Measurements from ENCODE around the gene IFT74. TPM values are rescaled to one million over a fixed set of nuclear protein-coding genes. Genes with fewer than 3 reads are reported as not detected.
A peak's percentile ranks its signal among the peaks of the same experiment; 100 is the strongest.

The IFT74 gene
- total RNA-seq, 4 donors from 2014 or later = 4.9 to 15.2 (median 13.0) TPM

DNA sequence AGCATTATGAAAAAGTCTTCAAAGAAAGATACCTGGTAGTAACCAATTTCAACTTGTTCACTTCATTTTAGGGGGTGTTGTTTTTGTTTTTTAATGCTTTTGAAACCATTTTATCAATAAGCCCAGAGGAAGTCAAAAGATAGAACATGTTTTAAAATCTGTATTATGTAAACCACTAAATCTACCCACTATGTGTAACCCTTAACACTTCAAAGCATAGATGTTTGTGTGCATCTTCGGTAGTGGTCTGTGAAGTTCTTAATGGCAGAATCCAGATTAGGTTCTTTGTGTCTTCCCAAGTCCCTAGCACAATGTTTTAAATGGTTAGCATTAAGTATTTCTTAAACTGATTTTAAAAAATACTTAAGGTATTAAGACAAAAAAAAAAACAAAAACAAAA, 15.4 kb upstream of the IFT74 start:
- Histone ChIP-seq H3K4me1 (peaks cover 43 to 60% of the 10 kb centered on the region in 2 donors), H3K4me3 (no peak overlapping the region), H3K27ac (peak overlapping the region in 2 of 4 donors; percentile 62 to 64), H3K27me3 (no peaks in the 10 kb centered on the region), H3K36me3 (no peaks in the 10 kb centered on the region), H3K9me3 (peaks cover 0 to 7% (median 0%) of the 10 kb centered on the region in 3 donors)
- no peak for DNase-seq
- in situ Hi-C loops (cut with MboI; ENCODE audit: low sequenced_read_pairs in 4 of 4) = loop anchor here in 2 of 4 donors (10.0 to 25.0 kb wide), 3 partner anchors 56 to 634 kb away; partner anchors contain the start of gene C9orf72 (in 2 of the 2)
- ATAC-seq = no peak
- intact Hi-C loops (cut with DNase I; ENCODE audit: low total_unique reads) = loop anchor here (10.0 kb wide), 1 partner anchor 634 kb away; the partner anchor contains the start of gene C9orf72
- TF ChIP-seq POLR2A (IDR thresholded peaks at IDR 0.05) = no peak
- TF ChIP-seq, protein P1, sequence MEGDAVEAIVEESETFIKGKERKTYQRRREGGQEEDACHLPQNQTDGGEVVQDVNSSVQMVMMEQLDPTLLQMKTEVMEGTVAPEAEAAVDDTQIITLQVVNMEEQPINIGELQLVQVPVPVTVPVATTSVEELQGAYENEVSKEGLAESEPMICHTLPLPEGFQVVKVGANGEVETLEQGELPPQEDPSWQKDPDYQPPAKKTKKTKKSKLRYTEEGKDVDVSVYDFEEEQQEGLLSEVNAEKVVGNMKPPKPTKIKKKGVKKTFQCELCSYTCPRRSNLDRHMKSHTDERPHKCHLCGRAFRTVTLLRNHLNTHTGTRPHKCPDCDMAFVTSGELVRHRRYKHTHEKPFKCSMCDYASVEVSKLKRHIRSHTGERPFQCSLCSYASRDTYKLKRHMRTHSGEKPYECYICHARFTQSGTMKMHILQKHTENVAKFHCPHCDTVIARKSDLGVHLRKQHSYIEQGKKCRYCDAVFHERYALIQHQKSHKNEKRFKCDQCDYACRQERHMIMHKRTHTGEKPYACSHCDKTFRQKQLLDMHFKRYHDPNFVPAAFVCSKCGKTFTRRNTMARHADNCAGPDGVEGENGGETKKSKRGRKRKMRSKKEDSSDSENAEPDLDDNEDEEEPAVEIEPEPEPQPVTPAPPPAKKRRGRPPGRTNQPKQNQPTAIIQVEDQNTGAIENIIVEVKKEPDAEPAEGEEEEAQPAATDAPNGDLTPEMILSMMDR (IDR thresholded peaks at IDR 0.05 in 4 of 5, conservative IDR thresholded peaks at IDR 0.05 in 1 of 5) = no peak

DNA sequence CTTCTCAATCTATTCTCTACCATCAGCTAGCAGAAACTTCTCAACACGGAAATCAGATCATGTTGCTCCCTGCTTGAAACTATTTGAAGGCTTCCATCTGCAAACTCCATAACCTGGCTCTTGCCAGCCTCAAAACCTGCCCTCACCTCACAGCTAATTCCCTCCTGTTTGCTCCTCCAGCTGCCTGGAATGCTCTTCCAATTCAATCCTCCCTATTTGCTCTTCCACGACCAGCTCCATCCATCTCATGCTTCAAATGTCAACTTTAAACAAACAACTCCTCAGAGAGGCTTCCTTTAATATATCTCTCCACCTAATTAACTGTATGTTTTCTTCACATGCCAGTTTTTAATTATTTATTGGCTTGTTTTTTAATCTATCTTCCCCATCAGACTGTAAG, 10.6 kb upstream of the IFT74 start:
- TF ChIP-seq POLR2A (IDR thresholded peaks at IDR 0.05) = no peak
- TF ChIP-seq, protein P1 (IDR thresholded peaks at IDR 0.05 in 4 of 5, conservative IDR thresholded peaks at IDR 0.05 in 1 of 5) = no peak
- Histone ChIP-seq H3K9me3 (no peaks in the 10 kb centered on the region), H3K27ac (peak overlapping the region; percentile 86 to 99 (median 98)), H3K4me1 (peaks cover 41 to 47% of the 10 kb centered on the region in 2 donors), H3K36me3 (no peaks in the 10 kb centered on the region), H3K27me3 (no peaks in the 10 kb centered on the region), H3K4me3 (peak overlapping the region; percentile 83 to 98 (median 95))
- no peak for ATAC-seq
- no peak for DNase-seq
- in situ Hi-C loops (cut with MboI; ENCODE audit: low sequenced_read_pairs in 4 of 4) = loop anchor here in 2 of 4 donors (10.0 to 25.0 kb wide), 3 partner anchors 61 to 629 kb away; partner anchors contain the start of gene C9orf72 (in 2 of the 2)
- intact Hi-C loops (cut with DNase I; ENCODE audit: low total_unique reads) = loop anchor here (5.0 to 10.0 kb wide), 2 partner anchors 602 to 629 kb away; partner anchors contain the start of gene C9orf72

GRCh38 chr9:26946753-26947727, 9.2 kb upstream of the IFT74 start, which contains the start of gene PLAA:
Gene PLAA, minus strand, starts transcription at chr9:26947242. Its CDS starts 197 bp downstream, at chr9:26947045.
- in situ Hi-C loops (cut with MboI; ENCODE audit: low sequenced_read_pairs in 4 of 4) (loop anchor here in 2 of 4 donors (10.0 to 25.0 kb wide), 3 partner anchors 62 to 628 kb away; partner anchors contain the start of gene C9orf72 (in 2 of the 2)), intact Hi-C loops (cut with DNase I; ENCODE audit: low total_unique reads) (loop anchor here (1.0 to 10.0 kb wide), 4 partner anchors 9 to 628 kb away; partner anchors contain the start of genes C9orf72, CAAP1 and IFT74)
- Histone ChIP-seq H3K27me3 (no peaks in the 10 kb centered on the region), H3K4me3 (peak within 1 kb of the TSS; percentile 83 to 98 (median 95)), H3K36me3 (no peaks in the 10 kb centered on the region), H3K9me3 (no peaks in the 10 kb centered on the region), H3K4me1 (peaks cover 36 to 38% of the 10 kb centered on the region in 2 donors), H3K27ac (peak within 1 kb of the TSS; percentile 86 to 99 (median 98))
- TF ChIP-seq POLR2A (IDR thresholded peaks at IDR 0.05) = peak; percentile 65 to 79
- TF ChIP-seq, protein P1 (IDR thresholded peaks at IDR 0.05 in 4 of 5, conservative IDR thresholded peaks at IDR 0.05 in 1 of 5) = peak in 3 of 5 experiments; percentile 2 to 46 (median 41)
- DNase-seq (peak; percentile 82 to 86), ATAC-seq (peak; percentile 98 to 99)

DNA sequence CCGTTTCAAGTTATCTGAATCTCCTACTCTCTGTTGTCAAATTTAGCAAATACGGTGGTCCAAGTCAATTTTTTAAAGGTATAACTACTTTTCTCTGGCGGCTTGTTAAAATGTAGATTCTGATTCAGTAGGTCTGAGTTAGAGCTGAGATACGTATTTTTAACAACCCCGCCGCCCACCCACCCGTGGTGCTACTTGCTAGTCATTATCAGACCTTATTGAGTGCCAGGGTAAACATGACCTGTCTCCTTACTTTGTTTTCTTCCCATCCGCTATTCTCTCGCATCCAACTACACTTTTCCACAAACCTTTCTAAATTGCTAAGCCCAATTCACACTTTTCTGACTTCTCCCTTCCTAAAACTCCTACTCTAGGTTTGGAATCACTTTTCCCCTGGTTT, 8.5 kb upstream of the IFT74 start:
- no peak for TF ChIP-seq POLR2A (IDR thresholded peaks at IDR 0.05)
- TF ChIP-seq, protein P1 (IDR thresholded peaks at IDR 0.05 in 4 of 5, conservative IDR thresholded peaks at IDR 0.05 in 1 of 5) = no peak
- no peak for DNase-seq
- Histone ChIP-seq H3K27me3 (no peaks in the 10 kb centered on the region), H3K36me3 (no peaks in the 10 kb centered on the region), H3K9me3 (no peaks in the 10 kb centered on the region), H3K4me3 (peak overlapping the region; percentile 83 to 98 (median 95)), H3K27ac (peak overlapping the region; percentile 86 to 99 (median 98)), H3K4me1 (peaks cover 36 to 38% of the 10 kb centered on the region in 2 donors)
- in situ Hi-C loops (cut with MboI; ENCODE audit: low sequenced_read_pairs in 4 of 4) = loop anchor here in 2 of 4 donors (10.0 to 25.0 kb wide), 3 partner anchors 63 to 627 kb away; partner anchors contain the start of gene C9orf72 (in 2 of the 2)
- intact Hi-C loops (cut with DNase I; ENCODE audit: low total_unique reads) = loop anchor here (1.0 to 10.0 kb wide), 4 partner anchors 9 to 627 kb away; partner anchors contain the start of genes C9orf72, CAAP1 and IFT74
- ATAC-seq = no peak
